Measurements from ENCODE around the gene GRK5.
"Not testable (repeated sequence)": the region's sequence is repeated elsewhere in the genome, so short reads cannot be mapped to it uniquely, and the experiment has no call there.

GRK5 gene

DNA sequence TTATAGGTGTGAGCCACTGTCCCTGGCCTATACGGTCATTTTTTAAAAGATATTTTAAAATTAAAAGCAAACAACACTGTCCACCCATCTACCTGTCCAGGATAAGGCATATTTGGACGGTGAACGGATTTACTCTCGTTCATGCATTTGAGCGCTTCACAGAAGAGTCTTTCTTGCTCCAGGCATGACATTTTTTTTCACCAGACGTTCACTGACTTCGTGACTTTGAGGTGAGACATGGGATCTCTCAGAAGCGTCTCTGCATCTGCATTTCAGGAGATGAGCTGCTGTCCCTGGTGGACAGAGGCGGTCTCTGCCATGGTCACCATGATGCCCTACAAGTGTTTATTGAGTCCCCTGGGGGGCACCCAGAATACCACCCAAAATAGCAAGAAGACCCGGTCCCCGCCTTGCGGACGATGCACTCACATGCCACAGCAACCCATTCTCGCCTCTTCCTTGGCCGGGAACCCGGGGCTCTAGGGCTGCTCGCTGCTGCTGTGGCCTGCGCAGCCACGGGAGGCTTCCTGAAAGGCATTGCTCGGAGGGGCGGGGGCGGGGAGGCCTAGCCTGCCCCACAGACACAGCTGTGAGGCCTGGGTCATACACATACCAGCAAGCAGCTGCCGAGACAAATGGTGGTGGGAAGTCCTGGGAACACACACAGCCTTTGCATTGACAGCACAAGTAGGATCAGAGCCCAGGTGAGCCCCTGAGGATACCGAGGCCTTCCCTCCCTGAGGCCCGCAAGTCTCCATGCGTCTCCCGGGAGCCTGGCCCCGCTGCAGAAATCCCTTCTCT, 250.8 kb downstream of the GRK5 start:
- no peak for DNase-seq (ENCODE audit: low read depth in 2 of 2)

DNA sequence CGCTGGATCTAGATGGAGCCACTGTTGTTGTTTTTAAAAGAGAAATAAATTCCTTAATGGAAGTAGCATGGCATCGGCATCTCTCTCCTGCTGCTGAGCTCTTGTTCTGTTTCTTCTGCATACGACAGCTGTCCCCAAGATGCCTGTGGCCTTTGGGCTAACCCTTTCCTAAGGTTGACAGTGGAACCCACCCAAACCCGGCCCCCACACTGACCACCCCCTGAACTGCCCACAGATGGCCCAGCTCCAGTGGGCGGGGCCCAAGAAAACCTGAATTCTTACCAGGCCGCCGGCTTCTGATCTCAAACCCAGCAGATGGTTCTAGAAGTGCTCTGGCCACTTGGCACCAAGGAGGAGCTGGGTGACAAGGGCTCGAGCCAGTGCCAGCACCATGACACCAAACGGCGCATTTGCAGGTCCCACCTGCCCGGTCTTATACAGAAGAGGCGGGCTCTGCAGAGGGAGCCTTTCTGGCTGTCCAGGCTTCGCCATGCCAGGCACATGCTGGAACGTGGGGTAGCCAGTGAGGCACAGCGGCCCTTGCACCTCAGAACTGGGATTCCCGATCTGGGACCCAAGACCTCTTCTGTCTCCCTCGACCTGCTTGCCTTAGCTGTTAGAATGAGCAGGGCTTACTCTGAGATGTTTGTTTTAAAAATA, 252.4 kb downstream of the GRK5 start:
- DNase-seq (ENCODE audit: low read depth in 2 of 2): no peak

GRCh38 chr10:119460369-119461195, 253.2 kb downstream of the GRK5 start:
- no peak for DNase-seq (ENCODE audit: low read depth in 2 of 2)

- DNase-seq (ENCODE audit: low read depth in 2 of 2): no peak
Measured at GRCh38 chr10:119461380-119461779, 254.0 kb downstream of the GRK5 start.

- no peak for DNase-seq (ENCODE audit: low read depth in 2 of 2)
Measured at GRCh38 chr10:119461923-119462322, 254.6 kb downstream of the GRK5 start.

DNA sequence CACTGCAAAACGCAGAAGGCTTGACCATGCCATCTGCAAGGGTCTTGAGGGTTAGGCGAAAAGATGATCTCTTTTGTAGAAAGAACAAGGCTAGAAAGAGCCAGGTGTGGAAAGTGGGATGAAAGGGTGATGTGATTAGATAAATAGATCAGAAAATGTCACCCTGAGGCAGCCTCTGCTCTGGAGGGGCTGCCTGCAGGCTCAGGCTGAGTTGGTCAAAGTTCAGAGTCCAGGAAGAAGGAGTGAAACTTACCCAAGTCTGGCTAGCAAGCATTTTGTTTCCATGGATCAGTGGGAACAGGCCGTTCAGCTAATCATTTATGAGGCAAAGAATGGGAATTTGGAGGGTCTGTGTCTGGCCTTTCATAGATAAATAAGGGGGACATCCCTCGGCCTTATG, 255.4 kb downstream of the GRK5 start:
- DNase-seq (ENCODE audit: low read depth in 2 of 2): no peak

GRCh38 chr10:119463195-119463594, 255.8 kb downstream of the GRK5 start:
- DNase-seq (ENCODE audit: low read depth in 2 of 2): not testable (repeated sequence)

DNA sequence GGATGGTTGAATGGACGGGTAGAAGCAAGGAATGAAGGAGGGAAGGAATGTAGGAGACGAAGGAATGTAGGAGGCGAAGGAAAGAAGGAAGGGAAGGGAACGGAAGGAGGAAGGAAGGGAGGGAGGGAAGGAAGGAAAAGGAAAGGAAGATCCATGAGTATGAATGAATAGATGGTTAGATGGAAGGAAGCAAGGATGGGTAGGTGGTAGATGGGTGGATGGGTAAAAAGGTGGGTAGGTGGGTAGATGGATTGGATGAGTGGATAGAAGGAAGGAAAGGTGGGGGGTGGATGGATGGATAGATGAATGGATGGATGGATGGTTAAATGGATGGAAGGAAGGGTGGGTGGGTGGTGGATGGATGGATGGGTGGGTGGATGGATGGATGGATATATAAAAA, 257.7 kb downstream of the GRK5 start:
- DNase-seq (ENCODE audit: low read depth in 2 of 2): no peak

GRCh38 chr10:119466076-119466475, 258.7 kb downstream of the GRK5 start:
- DNase-seq (ENCODE audit: low read depth in 2 of 2): no peak

DNA sequence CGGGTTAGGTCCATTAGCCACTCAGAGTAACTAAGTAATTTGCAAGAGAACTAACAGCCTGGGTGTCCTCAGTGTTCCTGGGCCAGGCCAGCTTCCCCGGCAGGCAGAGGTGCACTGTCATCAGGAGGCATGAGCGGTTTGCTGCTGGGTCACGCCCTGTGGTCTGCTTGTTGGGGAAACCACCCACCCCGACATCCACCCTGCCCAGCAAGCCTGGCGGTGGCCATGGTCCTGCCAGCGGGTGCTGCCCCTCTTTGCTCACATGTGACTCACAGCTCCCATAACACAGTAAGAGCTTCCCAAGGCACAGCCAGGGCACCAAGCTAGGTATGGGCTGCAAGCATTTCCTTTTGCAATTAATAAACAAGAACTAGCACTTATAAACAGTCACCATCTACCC, 259.3 kb downstream of the GRK5 start:
- no peak for DNase-seq (ENCODE audit: low read depth in 2 of 2)

- DNase-seq (ENCODE audit: low read depth in 2 of 2): no peak
Measured at GRCh38 chr10:119468542-119469324, 261.4 kb downstream of the GRK5 start.

DNA sequence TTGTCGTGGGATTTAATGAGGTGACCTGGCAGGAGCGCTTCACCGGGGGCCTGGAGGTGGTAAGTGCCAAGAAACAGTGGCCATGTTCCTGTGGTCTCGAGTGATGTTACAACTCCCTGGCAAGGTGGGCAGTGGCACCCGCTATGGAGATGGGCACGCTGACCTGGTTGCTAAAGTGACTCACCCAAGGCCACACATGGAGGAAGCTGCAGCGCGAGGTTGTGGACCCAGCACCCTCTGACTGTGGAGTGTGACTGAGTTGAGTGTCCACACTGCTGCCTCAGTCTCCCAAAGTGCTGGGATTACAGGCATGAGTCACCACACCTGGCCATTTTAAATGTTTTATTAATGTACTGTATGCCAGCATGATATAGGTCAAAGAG, 261.9 kb downstream of the GRK5 start:
- no peak for DNase-seq (ENCODE audit: low read depth in 2 of 2)

DNA sequence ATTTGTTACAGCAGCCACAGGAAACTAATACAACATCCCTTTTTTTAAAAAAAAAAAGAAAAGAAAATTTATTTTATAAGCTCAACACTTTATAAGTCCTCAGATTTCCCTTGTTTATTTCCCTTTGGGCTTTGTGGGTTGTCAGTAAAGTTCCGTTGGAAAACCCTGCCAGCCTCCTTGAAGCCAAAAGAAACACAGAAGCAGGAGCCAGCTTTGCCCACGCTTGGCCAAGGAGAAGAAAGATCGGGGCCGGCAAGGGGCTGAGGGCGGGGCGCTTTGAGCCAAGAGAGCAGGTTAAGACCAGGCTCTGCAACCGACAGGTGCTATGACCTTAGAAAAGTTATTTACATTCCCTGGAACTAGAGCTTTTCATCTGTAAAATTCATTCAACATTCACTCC, 262.5 kb downstream of the GRK5 start:
- no peak for DNase-seq (ENCODE audit: low read depth in 2 of 2)

DNA sequence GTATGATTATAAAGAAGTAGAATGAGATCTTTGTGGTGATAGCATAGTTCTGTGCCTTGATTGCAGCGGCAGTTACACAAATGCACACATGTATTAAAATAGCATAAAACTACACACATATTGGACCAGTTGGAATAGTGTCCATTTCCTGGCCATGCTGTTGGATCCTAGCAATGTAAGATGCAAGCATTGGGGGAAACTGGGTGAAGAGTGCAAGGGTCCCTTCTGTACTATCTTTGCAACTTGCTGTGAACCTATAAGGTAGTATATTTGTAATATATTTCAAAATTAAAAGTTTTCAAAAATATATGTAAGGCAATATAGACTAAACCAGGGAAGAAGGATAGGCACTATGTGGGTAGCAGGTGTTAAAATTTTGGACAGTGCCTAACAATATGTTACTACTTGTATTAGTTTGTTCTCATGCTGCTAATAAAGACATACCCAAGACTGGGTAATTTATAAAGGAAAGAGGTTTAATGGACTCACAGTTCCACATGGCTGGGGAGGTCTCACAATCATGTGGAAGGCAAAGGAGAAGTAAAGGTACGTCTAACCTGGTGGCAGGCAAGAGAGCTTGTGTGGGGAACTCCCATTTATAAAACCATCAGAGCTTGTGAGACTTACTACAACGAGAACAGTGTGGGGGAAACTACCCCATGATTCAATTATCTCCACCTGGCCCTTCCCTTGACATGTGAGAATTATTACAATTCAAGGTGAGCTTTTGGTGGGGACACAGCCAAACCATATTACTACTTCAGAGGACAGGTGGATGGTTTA, 263.7 kb downstream of the GRK5 start:
- DNase-seq (ENCODE audit: low read depth in 2 of 2): no peak

- no peak for DNase-seq (ENCODE audit: low read depth in 2 of 2)
Measured at GRCh38 chr10:119473771-119474170, 266.4 kb downstream of the GRK5 start.

DNA sequence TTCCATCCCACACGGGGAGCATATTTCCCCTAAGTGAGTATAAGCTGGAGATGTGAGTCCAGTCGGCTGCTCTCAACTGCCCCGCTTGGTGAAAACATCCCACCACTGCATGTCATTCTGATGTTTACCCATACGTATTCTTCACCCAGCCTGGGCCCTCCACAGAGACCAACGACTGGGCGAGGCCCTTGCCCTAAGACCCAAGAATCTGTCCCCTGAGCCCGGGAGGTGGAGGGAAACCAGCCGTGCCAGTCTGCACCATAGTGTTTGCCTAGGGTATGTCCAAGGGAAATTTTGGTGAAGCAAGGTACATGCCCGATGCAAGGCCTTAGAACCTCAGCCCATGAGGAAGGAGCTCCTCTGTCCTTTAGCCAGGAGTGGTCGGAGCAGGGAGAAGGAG, 267.2 kb downstream of the GRK5 start:
- no peak for DNase-seq (ENCODE audit: low read depth in 2 of 2)

GRCh38 chr10:119477444-119477843, 270.1 kb downstream of the GRK5 start:
- DNase-seq (ENCODE audit: low read depth in 2 of 2): no peak

DNA sequence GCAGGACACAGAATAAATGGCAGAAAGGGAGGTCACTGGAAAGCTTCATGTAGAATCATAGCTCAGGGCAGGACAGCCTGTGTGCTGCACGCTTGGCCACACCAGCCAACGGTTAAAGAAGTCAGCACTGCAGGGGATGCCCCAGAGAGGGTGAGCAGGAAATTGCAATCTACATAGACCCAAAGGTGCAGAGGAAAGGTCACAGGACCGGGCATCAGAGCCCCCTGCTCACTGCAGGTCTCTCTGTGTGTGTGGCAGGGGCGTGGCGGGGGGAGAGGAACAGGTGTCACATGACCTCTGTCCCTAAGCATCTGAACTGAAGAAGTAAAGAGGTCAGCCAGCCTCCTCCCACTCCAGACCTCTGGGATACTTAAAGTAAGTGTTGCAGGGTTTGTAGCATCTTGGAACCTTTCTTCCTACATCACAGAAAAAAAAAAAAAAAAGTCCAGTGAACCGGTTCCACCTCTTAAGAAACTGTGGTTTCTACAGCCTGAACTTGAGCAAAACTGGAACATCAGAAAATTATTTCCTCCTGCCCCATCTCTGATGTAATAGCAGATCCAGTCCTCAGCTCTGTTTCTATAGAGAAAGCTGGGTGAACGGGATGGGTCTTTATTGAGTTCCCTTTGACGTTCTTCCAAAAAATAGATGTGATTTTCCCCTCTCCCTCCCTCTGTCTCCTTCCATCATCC, 270.9 kb downstream of the GRK5 start:
- no peak for DNase-seq (ENCODE audit: low read depth in 2 of 2)

GRCh38 chr10:119478811-119479341, 271.5 kb downstream of the GRK5 start:
- no peak for DNase-seq (ENCODE audit: low read depth in 2 of 2)

GRCh38 chr10:119479532-119479931, 272.2 kb downstream of the GRK5 start:
- DNase-seq (ENCODE audit: low read depth in 2 of 2): no peak
